ENCODE data around the gene AHI1.

Gene AHI1

DNA sequence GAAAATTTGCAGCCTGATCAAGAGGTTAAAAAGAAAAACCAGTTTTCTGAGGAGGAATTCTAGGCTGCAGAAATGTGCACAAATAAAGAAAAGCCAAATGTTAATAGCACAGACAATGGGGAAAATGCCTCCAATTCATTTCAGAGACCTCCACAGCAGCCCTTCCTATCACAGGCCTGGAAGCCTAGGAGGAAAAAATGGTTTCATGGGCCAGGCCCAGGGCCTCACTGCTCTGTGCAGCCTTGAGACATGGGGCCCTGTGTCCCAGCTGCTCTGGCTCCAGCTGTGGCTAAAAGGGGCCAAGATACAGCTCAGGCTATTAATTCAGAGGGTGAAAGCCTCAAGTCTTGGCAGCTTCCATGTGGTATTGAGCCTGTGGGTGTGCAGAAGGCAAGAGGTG lies 18.9 kb downstream of the AHI1 start:
- no peak for DNase-seq (ENCODE audit: low spot score)
- TF ChIP-seq, protein P1, sequence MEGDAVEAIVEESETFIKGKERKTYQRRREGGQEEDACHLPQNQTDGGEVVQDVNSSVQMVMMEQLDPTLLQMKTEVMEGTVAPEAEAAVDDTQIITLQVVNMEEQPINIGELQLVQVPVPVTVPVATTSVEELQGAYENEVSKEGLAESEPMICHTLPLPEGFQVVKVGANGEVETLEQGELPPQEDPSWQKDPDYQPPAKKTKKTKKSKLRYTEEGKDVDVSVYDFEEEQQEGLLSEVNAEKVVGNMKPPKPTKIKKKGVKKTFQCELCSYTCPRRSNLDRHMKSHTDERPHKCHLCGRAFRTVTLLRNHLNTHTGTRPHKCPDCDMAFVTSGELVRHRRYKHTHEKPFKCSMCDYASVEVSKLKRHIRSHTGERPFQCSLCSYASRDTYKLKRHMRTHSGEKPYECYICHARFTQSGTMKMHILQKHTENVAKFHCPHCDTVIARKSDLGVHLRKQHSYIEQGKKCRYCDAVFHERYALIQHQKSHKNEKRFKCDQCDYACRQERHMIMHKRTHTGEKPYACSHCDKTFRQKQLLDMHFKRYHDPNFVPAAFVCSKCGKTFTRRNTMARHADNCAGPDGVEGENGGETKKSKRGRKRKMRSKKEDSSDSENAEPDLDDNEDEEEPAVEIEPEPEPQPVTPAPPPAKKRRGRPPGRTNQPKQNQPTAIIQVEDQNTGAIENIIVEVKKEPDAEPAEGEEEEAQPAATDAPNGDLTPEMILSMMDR (IDR thresholded peaks at IDR 0.05; ENCODE audit: extremely low read depth, missing control alignments), result no peak

DNA sequence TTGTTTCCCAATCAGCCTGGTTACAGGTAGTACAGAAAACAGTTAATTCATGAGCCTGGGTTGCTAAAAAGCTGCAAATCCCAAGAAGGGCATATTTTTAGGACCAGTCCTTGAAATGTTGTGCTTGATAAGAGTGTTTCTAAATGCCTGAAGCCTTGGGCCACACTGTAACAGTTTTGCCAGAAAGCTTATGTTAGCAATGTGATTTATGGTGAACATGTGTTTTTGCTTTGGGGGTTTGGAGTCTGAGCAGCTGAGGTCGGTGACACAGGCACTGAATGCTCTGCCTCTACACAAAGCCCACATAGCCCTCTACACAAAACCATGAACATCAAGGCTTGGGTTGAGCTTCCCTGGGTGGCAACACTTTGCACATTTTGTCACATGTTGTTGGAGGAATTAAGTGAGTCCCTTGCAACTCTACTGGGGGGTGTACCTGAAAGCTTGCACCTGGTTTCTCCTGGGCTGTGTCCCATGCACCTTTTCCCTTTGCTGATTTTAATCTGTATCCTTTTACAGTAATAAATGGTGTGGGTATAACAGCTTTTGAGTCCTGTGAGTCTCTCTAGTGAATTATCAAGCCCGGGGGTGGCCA lies 22.2 kb downstream of the AHI1 start:
- TF ChIP-seq, protein P1 (IDR thresholded peaks at IDR 0.05; ENCODE audit: extremely low read depth, missing control alignments), result no peak
- no peak for DNase-seq (ENCODE audit: low spot score)

DNA sequence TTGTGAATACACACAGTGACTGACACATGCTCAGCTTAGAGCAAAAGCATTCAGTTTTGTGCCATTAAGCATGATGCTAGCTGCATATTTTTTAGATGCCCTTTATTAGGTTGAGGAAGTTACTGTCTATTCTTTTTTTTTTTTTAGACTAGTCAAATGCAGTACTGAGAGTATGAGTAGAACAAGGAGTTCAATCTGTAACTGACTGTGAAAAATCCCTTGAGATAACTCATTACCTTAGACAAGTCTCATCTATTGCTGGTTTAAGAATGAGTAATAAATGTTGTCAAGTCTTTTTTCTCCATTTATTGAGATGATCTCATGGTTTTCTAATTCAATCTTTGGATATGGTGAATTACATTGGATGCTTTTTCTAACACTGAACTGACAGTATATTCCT lies 23.2 kb downstream of the AHI1 start:
- TF ChIP-seq, protein P1 (IDR thresholded peaks at IDR 0.05; ENCODE audit: extremely low read depth, missing control alignments), result no peak
- no peak for DNase-seq (ENCODE audit: low spot score)

DNA sequence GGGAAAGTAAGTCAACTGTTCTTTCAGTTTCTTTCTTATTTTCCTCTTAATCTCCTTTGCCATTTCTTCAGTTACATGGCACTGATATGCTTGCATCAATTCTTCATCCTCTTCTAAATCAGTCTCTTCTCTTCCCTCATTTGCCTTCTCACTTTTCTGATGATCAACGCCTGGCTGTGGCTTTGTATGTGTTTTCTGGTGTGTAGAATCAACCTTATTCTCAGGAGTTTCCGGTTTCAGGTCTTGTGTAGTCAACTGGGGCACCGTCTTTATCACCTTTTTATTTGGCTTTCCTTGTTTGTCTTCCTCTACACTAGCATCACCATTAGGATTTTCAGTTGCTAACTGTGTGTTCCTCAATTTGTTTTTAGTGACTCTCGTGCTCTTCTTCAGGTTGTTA lies 31.6 kb downstream of the AHI1 start:
- DNase-seq (ENCODE audit: low spot score), result no peak
- TF ChIP-seq, protein P1 (IDR thresholded peaks at IDR 0.05; ENCODE audit: extremely low read depth, missing control alignments), result no peak

DNA sequence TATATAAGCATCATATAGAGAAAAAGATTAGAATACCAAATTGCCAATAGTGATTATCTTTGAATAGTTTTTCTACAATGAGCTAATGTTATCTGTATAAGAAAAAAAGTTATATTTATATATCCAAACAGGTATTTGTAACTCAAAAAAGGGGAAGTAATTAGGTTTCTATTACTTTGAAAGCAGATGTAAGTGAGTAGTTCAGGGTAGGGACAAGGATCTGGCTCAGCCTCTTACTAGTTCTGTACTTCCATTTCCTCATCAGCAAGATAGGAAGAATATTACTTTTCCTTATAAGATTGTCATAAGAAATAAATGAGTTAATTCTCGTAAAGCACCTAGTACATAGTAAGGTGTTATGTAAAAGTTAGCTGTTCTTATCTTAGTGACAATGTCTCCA lies 32.2 kb downstream of the AHI1 start:
- TF ChIP-seq, protein P1 (IDR thresholded peaks at IDR 0.05; ENCODE audit: extremely low read depth, missing control alignments), result no peak
- DNase-seq (ENCODE audit: low spot score), result peak; percentile 20

DNA sequence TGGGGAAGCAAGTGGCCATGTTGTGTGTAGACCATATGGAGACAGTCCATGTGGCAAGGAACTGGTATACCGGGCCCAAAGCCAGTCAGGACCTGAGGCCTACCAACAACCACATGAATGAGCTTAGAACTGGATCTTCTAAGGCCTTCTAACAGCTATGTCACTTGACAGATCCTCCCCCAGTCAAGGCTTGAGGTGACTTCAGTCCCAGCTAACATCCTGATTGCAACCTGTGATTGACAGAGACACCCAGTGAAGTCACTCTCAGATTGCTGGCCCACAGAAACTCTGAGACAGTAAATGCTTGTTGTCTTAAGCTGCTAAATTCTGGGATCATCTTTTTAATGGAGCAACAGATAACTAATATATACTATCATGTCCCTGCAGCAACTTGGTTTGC lies 32.9 kb downstream of the AHI1 start:
- TF ChIP-seq, protein P1 (IDR thresholded peaks at IDR 0.05; ENCODE audit: extremely low read depth, missing control alignments), result no peak
- DNase-seq (ENCODE audit: low spot score), result peak; percentile 42

DNA sequence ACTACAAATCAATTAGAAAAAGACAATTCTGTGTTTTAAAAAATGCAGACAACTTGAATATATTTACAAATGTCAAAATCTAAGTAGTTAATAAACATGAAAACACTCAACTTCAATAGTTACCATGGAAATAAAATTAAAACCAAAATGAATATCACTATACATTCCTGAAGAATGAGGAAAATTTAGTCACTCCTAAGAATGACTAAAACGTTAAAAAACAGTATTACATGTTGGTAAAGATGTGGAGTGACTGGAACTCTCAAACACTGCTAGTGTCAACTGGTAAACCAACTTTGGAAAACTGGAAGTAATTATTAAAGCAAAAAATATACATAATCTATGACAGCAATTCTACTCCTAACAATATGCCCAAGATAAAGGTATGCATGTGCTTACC lies 36.3 kb downstream of the AHI1 start:
- no peak for DNase-seq (ENCODE audit: low spot score)
- TF ChIP-seq, protein P1 (IDR thresholded peaks at IDR 0.05; ENCODE audit: extremely low read depth, missing control alignments), result no peak
